H1 (cell line): ENCODE data around the gene KCNB1. TPM values are rescaled to one million over a fixed set of nuclear protein-coding genes. Genes with fewer than 3 reads are reported as not detected.
A peak's percentile ranks its signal among the peaks of the same experiment; 100 is the strongest.

ENCODE experiments used
- CTCF ChIA-PET: fragments of 300-600 bp; sonication (Branson Sonifier 250); formaldehyde crosslinking; loops from one replicate; lab custom pipeline; 2021; ENCODE audit not compliant: partially characterized antibody; lab: Charles Lee
- POLR2A ChIA-PET: fragments of 300-600 bp; sonication (Branson Sonifier 250); formaldehyde crosslinking; loops from one replicate; lab custom pipeline; 2021; ENCODE audit warnings: inconsistent platforms; ENCODE audit not compliant: partially characterized antibody; lab: Charles Lee
- DNase-seq, 2 experiments: peaks; one replicate each; pipeline versions ENCODE4 v3.0.0 to v3.0.0-alpha.2; 2010 to 2022; ENCODE audit warnings: low spot score in 2 of 2, low read depth in 1 of 2, mixed read lengths in 1 of 2
- FAIRE-seq: peaks from 2 replicates; lab custom pipeline; 2011; peaks lifted over from hg19 to GRCh38; lab: Jason Lieb, UNC
- H2AFZ ChIP-seq: 2 replicates; pipeline ENCODE4 v1.8.1; 2012; ENCODE audit warnings: low read length, inconsistent platforms
- H2AK5ac ChIP-seq: 2 replicates; pipeline ENCODE4 v1.6.1; 2013; ENCODE audit warnings: low read depth, low read length
- H2BK120ac ChIP-seq: replicated peaks from 2 replicates; pipeline ENCODE3; 2013; ENCODE audit warnings: low read depth, low read length, inconsistent platforms
- H2BK12ac ChIP-seq: 2 replicates; pipeline ENCODE4 v1.6.1; 2013; ENCODE audit warnings: low read depth, low read length
- H2BK15ac ChIP-seq: 2 replicates; pipeline ENCODE4 v1.6.1; 2013; ENCODE audit warnings: low read length
- H2BK20ac ChIP-seq: 2 replicates; pipeline ENCODE4 v1.6.1; 2013; ENCODE audit warnings: low read length
- H2BK5ac ChIP-seq: 2 replicates; pipeline ENCODE4 v1.6.1; 2013; ENCODE audit warnings: low read depth, low read length
- H3K14ac ChIP-seq: 2 replicates; pipeline ENCODE4 v1.6.1; 2013; ENCODE audit warnings: inconsistent platforms; ENCODE audit not compliant: insufficient read length
- H3K18ac ChIP-seq: 2 replicates; pipeline ENCODE4 v1.6.1; 2013; ENCODE audit warnings: low read length; ENCODE audit errors: extremely low read depth
- H3K23ac ChIP-seq: 2 replicates; pipeline ENCODE4 v1.6.1; 2013; ENCODE audit warnings: inconsistent platforms; ENCODE audit not compliant: insufficient read length
- H3K23me2 ChIP-seq: 2 replicates; pipeline ENCODE4 v1.6.1; 2013; ENCODE audit warnings: low read depth, low read length
- H3K27ac ChIP-seq: 2 replicates; pipeline ENCODE4 v1.6.1; 2011; ENCODE audit warnings: low read depth, low read length, inconsistent platforms
- H3K27me3 ChIP-seq, 4 experiments: replicated peaks in 1 of 4; 1 replicate in 1 of 4; 2 replicates in 3 of 4; pipeline versions ENCODE4 v1.6.1 to v1.8.1; 2011 to 2013; ENCODE audit warnings: low read length in 3 of 4, mild to moderate bottlenecking in 3 of 4, inconsistent platforms in 2 of 4, mixed read lengths in 2 of 4, moderate library complexity in 1 of 4; ENCODE audit not compliant: control insufficient read depth in 3 of 4, insufficient read depth in 3 of 4; ENCODE audit errors: extremely low read depth in 1 of 4
- H3K36me3 ChIP-seq, 4 experiments: 2 replicates each; pipeline versions ENCODE4 v1.6.1 to v1.8.1; 2011 to 2013; ENCODE audit warnings: mild to moderate bottlenecking in 4 of 4, low read length in 3 of 4, moderate library complexity in 2 of 4, control low read depth in 1 of 4, inconsistent platforms in 1 of 4; ENCODE audit not compliant: insufficient read depth in 4 of 4, control insufficient read depth in 2 of 4
- H3K4ac ChIP-seq: replicated peaks from 2 replicates; pipeline ENCODE3; 2013; ENCODE audit warnings: low read length, low read depth, mixed read lengths, inconsistent platforms; ENCODE audit not compliant: insufficient read length
- H3K4me1 ChIP-seq, 4 experiments: replicated peaks in 1 of 4; 1 replicate in 1 of 4; 2 replicates in 3 of 4; pipeline versions ENCODE4 v1.6.1 to v1.8.1; 2011 to 2013; ENCODE audit warnings: low read length in 3 of 4, inconsistent platforms in 2 of 4, mixed read lengths in 1 of 4; ENCODE audit not compliant: insufficient read depth in 4 of 4, control insufficient read depth in 3 of 4
- H3K4me2 ChIP-seq, 2 experiments: 2 replicates each; pipeline versions ENCODE4 v1.6.1 to v1.8.1; 2011 to 2013; ENCODE audit warnings: low read depth in 2 of 2, low read length in 2 of 2, control low read depth in 1 of 2, inconsistent platforms in 1 of 2, mild to moderate bottlenecking in 1 of 2; ENCODE audit not compliant: insufficient read depth in 1 of 2
- H3K4me3 ChIP-seq, 4 experiments: fragments of 200-600, 300-600 bp in 1 of 4; sonication (generic), shearing (Covaris generic), sonication (Bioruptor Twin) in 1 of 4; 2 replicates each; pipeline versions ENCODE4 v1.5.1 to v1.8.1; 2011 to 2016; ENCODE audit warnings: low read length in 4 of 4, low read depth in 3 of 4, control low read depth in 2 of 4, inconsistent platforms in 2 of 4, mild to moderate bottlenecking in 2 of 4, mixed read lengths in 1 of 4, moderate library complexity in 1 of 4; ENCODE audit not compliant: insufficient read depth in 2 of 4; ENCODE audit errors: extremely low read depth in 1 of 4
- H3K56ac ChIP-seq: replicated peaks from 2 replicates; pipeline ENCODE3; 2013; ENCODE audit warnings: low read depth, mild to moderate bottlenecking, mixed read lengths, low read length, inconsistent platforms; ENCODE audit not compliant: insufficient read length
- H3K79me1 ChIP-seq: 2 replicates; pipeline ENCODE4 v1.6.1; 2013; ENCODE audit warnings: low read depth, low read length, control low read depth
- H3K79me2 ChIP-seq, 2 experiments: 2 replicates each; pipeline versions ENCODE4 v1.6.1 to v1.8.1; 2012 to 2013; ENCODE audit warnings: low read length in 2 of 2, mild to moderate bottlenecking in 2 of 2, inconsistent platforms in 1 of 2; ENCODE audit not compliant: insufficient read depth in 2 of 2, control insufficient read depth in 1 of 2
- H3K9ac ChIP-seq, 4 experiments: replicated peaks in 1 of 4; 1 replicate in 1 of 4; 2 replicates in 3 of 4; pipeline versions ENCODE4 v1.6.1 to v1.8.1; 2011 to 2013; ENCODE audit warnings: low read depth in 3 of 4, low read length in 3 of 4, control low read depth in 2 of 4, mild to moderate bottlenecking in 2 of 4, moderate library complexity in 2 of 4, inconsistent platforms in 1 of 4; ENCODE audit errors: extremely low read depth in 1 of 4
- H3K9me3 ChIP-seq, 2 experiments: 2 replicates each; pipeline versions ENCODE4 v1.6.1 to v1.8.1; 2012 to 2013; ENCODE audit warnings: mild to moderate bottlenecking in 2 of 2, moderate library complexity in 2 of 2, control low read depth in 1 of 2, inconsistent platforms in 1 of 2, low read depth in 1 of 2, low read length in 1 of 2, mixed read lengths in 1 of 2; ENCODE audit not compliant: insufficient read depth in 2 of 2
- H4K20me1 ChIP-seq, 2 experiments: replicated peaks in 1 of 2; 2 replicates each; pipeline versions ENCODE3 to v1.8.1; 2011 to 2013; ENCODE audit warnings: inconsistent platforms in 2 of 2, low read length in 2 of 2, mild to moderate bottlenecking in 1 of 2; ENCODE audit not compliant: insufficient read depth in 2 of 2, control insufficient read depth in 1 of 2
- H4K5ac ChIP-seq: 2 replicates; pipeline ENCODE4 v1.6.1; 2013; ENCODE audit warnings: low read length, low read depth, mixed read lengths, inconsistent platforms; ENCODE audit not compliant: insufficient read length
- H4K8ac ChIP-seq: 2 replicates; pipeline ENCODE4 v1.8.0; 2013; ENCODE audit warnings: mild to moderate bottlenecking, moderate library complexity, low read length, inconsistent platforms; ENCODE audit not compliant: insufficient read depth; ENCODE audit errors: extremely low read depth
- H4K91ac ChIP-seq: replicated peaks from 2 replicates; pipeline ENCODE3; 2013; ENCODE audit warnings: low read length, mixed read lengths, inconsistent platforms; ENCODE audit not compliant: insufficient read length
- CBX5 ChIP-seq: fragments of 300-800, 300-1000 bp; sonication (generic); IDR thresholded peaks from 2 replicates; pipeline ENCODE4 v1.7.1; 2016; ENCODE audit warnings: antibody characterized with exemption, low read length, low read depth
- EP300 ChIP-seq, 2 experiments: IDR thresholded peaks; 1 replicate in 1 of 2; 2 replicates in 1 of 2; pipeline ENCODE4 v1.6.1; 2011 to 2012; ENCODE audit warnings: low read depth in 2 of 2, low read length in 2 of 2, mild to moderate bottlenecking in 2 of 2, borderline replicate concordance in 1 of 2, inconsistent platforms in 1 of 2, moderate library complexity in 1 of 2
- EZH2 ChIP-seq: fragments of 200-600 bp; sonication (generic); IDR thresholded peaks from 2 replicates; pipeline ENCODE4 v1.7.1; 2012; ENCODE audit warnings: low read depth, mild to moderate bottlenecking, moderate library complexity, low read length, inconsistent platforms; ENCODE audit not compliant: severe bottlenecking
- HDAC2 ChIP-seq, 2 experiments: fragments of 300-600 bp in 1 of 2; sonication (generic) in 1 of 2; IDR thresholded peaks; 2 replicates each; pipeline ENCODE4 v1.6.1; 2011 to 2012; ENCODE audit warnings: low read depth in 2 of 2, low read length in 2 of 2, mild to moderate bottlenecking in 2 of 2, moderate library complexity in 2 of 2, borderline replicate concordance in 1 of 2, inconsistent platforms in 1 of 2
- HDAC6 ChIP-seq: IDR thresholded peaks from one replicate; pipeline ENCODE4 v1.7.1; 2012; ENCODE audit warnings: low read depth, mild to moderate bottlenecking, inconsistent platforms, low read length, moderate library complexity
- KDM1A ChIP-seq: fragments of 200-600, 300-600 bp; sonication (generic); IDR thresholded peaks from 2 replicates; pipeline ENCODE4 v1.7.1; 2016; ENCODE audit warnings: mild to moderate bottlenecking, low read length, borderline replicate concordance
- WGBS, 2 experiments: shearing (Covaris generic) in 1 of 2; methylation state at CpG; one replicate each; pipeline versions ENCODE4 v1.1.6 to v1.1.7; 2013 to 2015; ENCODE audit warnings: low lambda C conversion rate in 2 of 2, mixed read lengths in 2 of 2, inconsistent platforms in 1 of 2, low coverage in 1 of 2, missing lambda C conversion rate in 1 of 2; ENCODE audit not compliant: insufficient replicate concordance in 2 of 2, insufficient coverage in 1 of 2, insufficient read length in 1 of 2; ENCODE audit errors: extremely low coverage in 1 of 2, missing lambda C conversion rate in 1 of 2; 5-methylcytosine and 5-hydroxymethylcytosine counted together
- polyA plus RNA-seq, 7 experiments: library from polyadenylated mRNA; depleted of rRNA in 3 of 7; stranded (reverse) in 5 of 7; unstranded in 2 of 7; fragments of >200 nt in 5 of 7; fragments of 200-250 nt in 2 of 7; gene quantifications; 1 replicate in 5 of 7; 2 replicates in 1 of 7; 4 replicates in 1 of 7; pipeline versions ENCODE4 v1.2.1 to v1.2.3, GENCODE V29; 2011 to 2013; ENCODE audit warnings: missing spikeins in 2 of 7, mixed read lengths in 2 of 7
- total RNA-seq: library from RNA; stranded (reverse); fragmentation: NEBNext Ultra II Directional; extraction: Animal tissue kit (Norgen Biotek cat#: 25700); gene quantifications from 2 replicates; pipeline ENCODE4 v1.2.1, GENCODE V29; 2021

Gene KCNB1
- total and polyA plus RNA-seq, 2 of the 8 experiments (the other 6 are each of a cell fraction or from before 2014, with no cell fraction given): 0.58 to 0.67 TPM

GRCh38 chr20:49403012-49403411 is 79.5 kb downstream of the KCNB1 start:
- H3K14ac ChIP-seq: no peak overlapping the region
- TF ChIP-seq HDAC6 (no peak), EP300 (IDR thresholded peaks at IDR 0.05; ENCODE audit: borderline replicate concordance in 1 of 2, low read depth in 2 of 2, low read length in 2 of 2) (no peak), KDM1A (peak; percentile 94), CBX5 (no peak), HDAC2 (IDR thresholded peaks at IDR 0.05; ENCODE audit: borderline replicate concordance in 1 of 2, low read depth in 2 of 2, low read length in 2 of 2) (peak in 1 of 2 experiments; percentile 91; a peak in 1 of 4 replicates), EZH2 (no peak)
- H3K4me3 ChIP-seq: no peak overlapping the region
- H2AFZ ChIP-seq: no peak overlapping the region
- no peak overlapping the region for H3K9ac ChIP-seq
- no peak for FAIRE-seq
- H3K79me1 ChIP-seq: no peaks in the 10 kb centered on the region
- no peaks in the 10 kb centered on the region for H4K20me1 ChIP-seq
- no peak overlapping the region for H2BK20ac ChIP-seq
- H4K5ac ChIP-seq: no peak overlapping the region
- H2AK5ac ChIP-seq: no peak overlapping the region; the same call in 1 of the 2 replicates
- POLR2A ChIA-PET: interaction anchor here (1.1 to 1.2 kb wide), 2 partner anchors 10 to 11 kb away, joined by 3 read pairs; no protein-coding TSS in a partner anchor
- no peaks in the 10 kb centered on the region; a peak in 1 of 7 replicates for H3K27me3 ChIP-seq
- H3K18ac ChIP-seq: no peak overlapping the region
- no peak overlapping the region for H3K56ac ChIP-seq
- peaks cover 0 to 6% (median 0%) of the 10 kb centered on the region in 4 experiments; a peak in 2 of 7 replicates for H3K4me1 ChIP-seq
- no peak overlapping the region for H2BK120ac ChIP-seq
- no peak overlapping the region for H4K8ac ChIP-seq
- H3K4ac ChIP-seq: no peak overlapping the region
- no peak overlapping the region for H2BK12ac ChIP-seq
- whole genome bisulfite sequencing, 2 experiments: 93% methylated on average over 2 of the region's 2 CpGs; no CpG with 5 or more reads in 1 of the 2 experiments
- no peaks in the 10 kb centered on the region for H3K23me2 ChIP-seq
- H3K4me2 ChIP-seq: no peak overlapping the region
- no peaks in the 10 kb centered on the region for H3K79me2 ChIP-seq
- no peak overlapping the region for H2BK15ac ChIP-seq
- H4K91ac ChIP-seq: no peak overlapping the region
- no peak overlapping the region for H3K27ac ChIP-seq
- H3K23ac ChIP-seq: no peak overlapping the region
- DNase-seq: no peak
- no peaks in the 10 kb centered on the region for H3K36me3 ChIP-seq
- no peak overlapping the region for H2BK5ac ChIP-seq
- H3K9me3 ChIP-seq: no peaks in the 10 kb centered on the region
- CTCF ChIA-PET: interaction anchor here (0.8 to 5.1 kb wide), 9 partner anchors 11 to 82 kb away, joined by 3 to 37 read pairs (median 5); no protein-coding TSS in a partner anchor
